Myocyte (in vitro differentiated cells): Measurements from ENCODE around the gene TRPC4. TPM values are rescaled to one million over a fixed set of nuclear protein-coding genes. Genes with fewer than 3 reads are reported as not detected.

Experiments used
- DNase-seq: peaks from one replicate; pipeline ENCODE4 v3.0.0-alpha.2; 2012; ENCODE audit warnings: low read depth
- polyA plus RNA-seq: library from polyadenylated mRNA; unstranded; fragments of >200 nt; gene quantifications from one replicate; pipeline ENCODE4 v1.2.1, GENCODE V29; 2012; ENCODE audit warnings: missing spikeins
- total RNA-seq: library from RNA; depleted of rRNA; stranded (reverse); fragments of >200 nt; gene quantifications from 2 replicates; pipeline ENCODE4 v1.2.3, GENCODE V29; 2014

The TRPC4 gene
- total RNA-seq: 0.99 and 1.2 TPM in 2 replicates
- 0.23 TPM for polyA plus RNA-seq

DNA sequence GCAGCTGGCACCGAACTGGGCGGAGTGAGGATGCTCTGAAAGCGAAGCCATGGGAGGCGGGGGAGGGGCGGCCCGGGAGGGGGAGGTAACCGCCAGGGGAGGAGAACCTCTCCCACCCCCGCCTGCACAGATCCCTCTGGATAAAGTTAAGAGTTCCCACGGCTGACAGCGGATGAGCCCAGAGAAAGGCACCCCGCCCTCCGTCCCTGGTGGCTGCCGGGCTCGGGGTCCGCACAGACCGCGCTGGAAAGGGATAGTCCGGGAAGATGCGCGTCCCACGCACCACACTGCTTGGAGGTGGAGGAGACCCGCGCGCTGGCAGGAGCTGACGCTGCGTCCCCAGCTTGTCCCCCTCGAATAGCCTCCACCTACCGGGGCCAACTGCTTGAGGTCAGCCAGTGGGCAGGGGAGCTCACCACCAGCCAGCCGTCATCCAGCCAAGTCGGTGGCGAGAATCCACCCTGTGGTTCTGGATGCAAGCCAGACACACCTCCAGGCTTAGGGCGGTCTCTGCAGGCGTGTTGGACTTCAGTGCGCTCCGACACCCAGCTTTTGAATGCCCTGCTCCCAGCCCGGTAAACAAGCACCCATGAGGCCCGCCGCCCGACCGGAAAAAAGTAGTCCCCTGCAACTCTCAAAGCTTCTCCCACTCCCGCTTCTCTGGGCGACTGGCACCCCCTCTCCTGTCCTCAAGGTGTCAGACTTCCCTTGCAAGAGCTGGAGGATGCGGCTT is at the start of gene TRPC4:
TSS of gene TRPC4 (minus strand) at position 17 of the 733 bp plus-strand sequence. CDS start 86,439 bp downstream, outside the sequence.
- DNase-seq: peak; percentile 89

DNA sequence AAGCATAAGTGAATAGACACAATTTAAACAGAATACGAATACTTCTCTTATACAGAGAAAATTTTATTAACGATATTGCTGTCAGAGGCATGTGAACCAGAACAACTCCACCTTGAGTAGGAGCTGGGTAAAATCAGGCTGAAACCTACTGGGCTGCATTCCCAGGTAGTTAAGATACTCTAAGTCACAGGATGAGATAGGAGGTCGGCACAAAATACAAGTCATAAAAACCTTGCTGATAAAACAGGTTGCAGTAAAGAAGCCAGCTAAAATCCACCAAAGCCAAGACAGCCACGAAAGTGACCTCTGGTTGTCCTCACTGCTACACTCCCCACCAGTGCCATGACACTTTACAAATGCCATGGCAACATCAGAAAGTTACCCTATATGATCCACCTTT is 49.2 kb upstream of the TRPC4 start:
- DNase-seq: no peak

DNA sequence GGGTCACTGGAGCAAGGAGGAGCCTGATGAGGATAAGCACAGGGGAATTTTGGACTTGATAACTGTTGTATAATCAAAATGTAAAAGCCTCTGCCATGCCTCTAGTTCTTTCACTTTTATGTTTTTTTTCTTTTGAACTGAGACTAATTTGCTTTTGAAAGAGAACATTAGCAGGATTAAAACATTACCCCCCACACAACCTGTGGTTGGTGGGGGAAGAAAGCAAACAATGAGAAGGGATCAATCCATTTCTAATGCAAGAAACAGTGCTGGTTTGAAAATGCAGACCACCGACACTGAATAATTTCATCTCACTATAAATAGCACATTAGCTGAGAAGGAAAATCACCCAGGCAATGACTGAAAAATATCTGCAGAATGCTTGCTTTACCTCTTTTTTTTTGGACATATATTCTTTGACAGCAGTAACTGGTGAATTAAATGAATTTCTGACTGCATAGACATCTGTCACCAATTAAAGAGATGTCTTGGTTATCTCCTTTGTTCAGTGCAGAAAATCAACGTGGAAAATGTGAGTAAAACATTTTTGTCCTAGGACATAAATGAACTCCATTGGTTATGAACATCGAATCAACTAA is 48.6 kb upstream of the TRPC4 start:
- no peak for DNase-seq

DNA sequence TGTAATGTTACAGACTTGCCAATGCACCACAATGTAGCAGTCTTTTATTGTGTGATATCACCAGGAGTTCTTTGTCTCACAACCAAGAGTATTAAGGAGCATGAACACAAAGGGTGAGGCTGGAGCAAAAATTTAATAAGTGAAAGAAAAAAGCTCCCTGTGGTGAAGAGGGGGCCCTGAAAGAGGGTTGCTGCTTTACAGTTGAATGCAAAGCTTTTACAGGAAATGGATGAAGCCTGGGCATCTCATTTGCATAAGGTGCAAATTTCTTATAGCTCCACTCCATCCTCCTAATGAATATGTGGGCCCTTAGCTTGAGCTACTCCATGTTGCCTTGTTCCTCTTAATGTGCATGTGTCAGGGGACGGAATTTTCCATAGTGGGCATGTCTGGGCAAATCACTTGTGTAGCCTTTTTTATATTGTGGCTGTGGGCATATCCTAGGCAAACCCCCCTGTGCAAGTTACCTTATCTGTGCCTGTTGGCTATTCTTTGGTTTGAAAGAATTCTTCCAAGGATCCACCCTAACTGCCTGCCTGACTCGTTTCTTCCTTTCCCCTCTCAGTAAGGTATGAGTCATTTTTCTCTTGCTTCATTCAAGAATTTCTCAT is 45.3 kb upstream of the TRPC4 start:
- DNase-seq: no peak

DNA sequence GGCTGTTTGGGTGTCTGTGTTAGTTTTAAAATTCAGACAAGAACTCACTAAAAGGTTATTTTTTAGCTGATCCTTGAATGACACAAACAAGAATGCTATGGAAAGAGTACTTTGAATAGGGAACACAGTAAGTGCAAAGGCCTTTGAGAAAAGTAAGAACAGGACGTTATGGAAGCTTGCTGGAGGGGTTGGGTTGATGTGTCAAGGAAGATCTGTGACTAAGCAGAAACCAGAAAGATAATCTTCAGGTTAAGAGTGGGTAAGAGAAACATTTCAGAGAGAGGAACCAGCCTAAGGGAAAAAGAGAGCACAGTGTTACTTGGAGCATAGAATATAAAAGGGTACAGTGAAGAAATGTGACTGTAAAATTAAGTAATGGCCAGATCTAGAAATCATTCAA is 41.2 kb upstream of the TRPC4 start:
- no peak for DNase-seq

DNA sequence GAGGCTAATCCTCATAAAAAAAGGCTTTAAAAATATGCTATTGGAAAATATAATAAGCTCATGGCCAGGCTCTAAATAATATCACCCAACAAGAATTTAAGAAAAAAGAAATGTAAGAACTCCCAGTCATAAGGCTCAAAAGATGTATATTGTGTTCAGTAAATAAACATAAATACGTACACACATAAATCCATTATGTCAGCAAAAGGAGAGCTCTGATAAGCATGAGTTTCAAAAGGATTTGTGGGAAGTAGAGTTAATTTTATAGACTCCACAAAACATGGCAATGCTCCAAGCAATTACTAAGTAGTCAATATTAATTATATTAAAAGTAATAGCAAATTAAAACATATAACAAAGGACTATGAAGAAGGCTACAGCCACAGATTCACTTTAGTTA is 37.3 kb upstream of the TRPC4 start:
- no peak for DNase-seq

DNA sequence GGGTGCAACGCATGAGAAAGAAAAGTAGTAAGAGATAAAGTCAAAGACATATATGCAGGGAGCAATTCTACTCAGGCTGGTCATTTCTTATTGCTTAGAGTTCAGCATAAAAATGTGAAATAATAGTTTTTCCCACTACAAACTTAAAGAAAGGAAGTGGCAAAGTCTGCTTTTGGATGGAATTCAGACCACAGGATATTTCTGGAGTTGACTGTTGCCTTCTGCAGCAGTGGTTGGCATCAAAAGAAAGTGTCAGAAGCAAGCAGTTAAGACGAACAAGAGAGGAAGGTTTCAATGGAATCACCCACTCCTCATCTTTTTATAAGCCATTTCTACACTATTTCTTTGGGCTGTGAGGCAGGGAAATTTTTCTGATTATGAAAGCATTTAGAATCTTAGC is 36.2 kb upstream of the TRPC4 start:
- peak; percentile 63 for DNase-seq

DNA sequence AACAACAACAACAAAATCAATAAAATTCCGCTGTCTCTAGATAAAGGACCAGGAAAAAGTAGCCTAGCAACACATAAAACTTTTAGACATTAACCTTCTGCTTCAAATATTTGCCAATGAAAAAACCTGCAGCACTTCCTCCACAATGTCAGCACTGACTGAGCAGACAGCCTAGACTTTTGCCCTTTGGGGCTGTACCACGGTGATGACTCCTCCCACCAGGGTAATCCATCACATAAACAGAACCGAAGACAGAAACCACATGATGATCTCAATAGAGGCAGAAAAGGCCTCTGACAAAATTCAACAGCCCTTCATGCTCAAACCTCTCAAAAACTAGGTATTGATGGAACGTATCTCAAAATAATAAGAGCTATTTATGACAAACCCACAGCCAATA is 30.2 kb upstream of the TRPC4 start:
- no peak for DNase-seq

DNA sequence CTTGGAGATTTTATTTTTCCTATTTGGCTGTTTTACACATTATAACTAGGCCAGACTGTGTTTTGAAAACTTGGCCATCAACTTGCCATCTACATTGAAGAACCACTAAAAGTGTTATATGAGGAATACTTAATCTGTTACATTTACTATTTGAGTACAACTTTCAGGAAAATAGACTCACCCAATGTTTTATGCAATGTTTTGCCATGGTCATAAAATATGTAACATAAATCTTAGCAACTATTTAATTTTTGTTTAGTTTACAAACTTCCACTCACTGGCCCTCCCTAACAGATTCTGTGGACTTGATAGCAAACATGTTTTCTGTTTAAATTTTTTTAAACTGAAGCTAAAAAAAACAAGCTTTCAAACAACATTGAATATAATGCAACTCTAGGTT is 23.7 kb upstream of the TRPC4 start:
- no peak for DNase-seq

DNA sequence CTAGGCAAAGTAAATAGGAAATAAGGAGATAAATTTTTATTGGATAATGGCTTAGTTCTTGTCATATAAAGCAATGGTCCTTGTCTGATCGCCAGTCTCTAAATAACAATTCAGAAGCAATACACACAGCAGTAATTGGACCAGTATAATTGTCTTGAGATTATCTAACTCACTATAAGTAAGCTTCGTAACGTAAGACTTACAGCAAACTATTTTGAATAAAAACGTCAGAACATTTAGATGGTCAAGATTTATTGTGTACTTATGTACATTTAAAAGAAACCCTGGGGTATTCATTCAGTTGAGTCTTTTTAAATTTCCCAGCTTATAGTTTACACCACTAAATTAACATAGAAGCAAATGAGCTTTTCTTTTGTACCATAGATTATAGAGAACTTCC is 20.2 kb upstream of the TRPC4 start:
- DNase-seq: no peak

DNA sequence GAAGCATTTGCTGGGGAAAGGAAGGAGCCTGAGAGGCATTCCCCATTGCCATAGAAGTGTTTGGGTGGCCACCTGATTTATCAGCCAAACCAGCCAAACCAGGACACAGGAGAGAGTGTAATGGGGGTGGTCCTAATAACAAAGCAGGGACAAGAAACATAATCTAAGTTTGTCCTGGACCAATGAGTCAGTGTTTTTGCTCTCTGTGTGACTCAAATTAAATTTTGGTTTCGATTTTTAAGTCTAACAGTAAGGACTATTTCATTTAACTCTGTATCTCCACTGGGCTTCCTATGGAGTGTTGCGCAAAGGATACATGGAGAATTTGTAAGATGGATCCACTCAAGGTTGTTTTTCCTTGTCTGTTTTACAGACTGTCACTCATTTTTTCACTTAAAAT is 19.5 kb upstream of the TRPC4 start:
- peak; percentile 6 for DNase-seq

DNA sequence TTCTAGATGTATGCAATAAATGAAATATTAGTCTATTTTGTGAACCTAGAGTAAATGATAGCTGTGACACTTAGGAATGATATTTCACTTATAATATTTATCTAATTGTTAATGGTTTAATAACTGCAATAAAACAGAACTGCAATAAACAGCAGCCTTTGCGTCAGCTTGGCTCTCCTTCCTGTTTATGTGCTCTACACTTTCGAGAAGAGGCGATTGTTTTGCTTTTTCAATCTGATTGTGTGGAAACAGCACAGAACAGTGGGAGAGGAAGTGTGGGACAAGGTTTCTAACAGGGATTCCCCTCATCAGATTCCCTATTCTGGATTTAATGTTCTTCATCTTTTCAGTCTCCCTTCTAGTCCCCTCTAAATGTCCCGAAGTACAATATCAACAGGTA is 17.3 kb upstream of the TRPC4 start:
- DNase-seq: no peak

DNA sequence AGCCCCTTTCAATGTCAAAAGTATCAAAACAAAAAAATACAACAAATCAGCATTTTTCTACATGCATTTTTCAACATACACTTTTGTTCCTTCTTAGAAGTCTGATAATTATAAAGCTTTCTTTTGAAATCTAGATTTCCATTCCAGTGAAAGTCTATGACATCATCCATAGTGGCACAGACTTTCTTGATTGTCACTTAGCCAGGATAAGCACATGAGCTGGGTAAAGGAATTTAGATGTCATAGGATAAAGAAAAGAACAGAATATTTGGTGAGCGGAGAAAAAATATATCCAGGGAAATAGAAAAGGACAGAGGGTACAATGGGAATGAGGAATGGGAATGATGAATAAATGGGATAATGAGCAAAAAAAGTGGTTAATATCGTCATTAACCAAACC is 15.1 kb upstream of the TRPC4 start:
- peak; percentile 6 for DNase-seq

DNA sequence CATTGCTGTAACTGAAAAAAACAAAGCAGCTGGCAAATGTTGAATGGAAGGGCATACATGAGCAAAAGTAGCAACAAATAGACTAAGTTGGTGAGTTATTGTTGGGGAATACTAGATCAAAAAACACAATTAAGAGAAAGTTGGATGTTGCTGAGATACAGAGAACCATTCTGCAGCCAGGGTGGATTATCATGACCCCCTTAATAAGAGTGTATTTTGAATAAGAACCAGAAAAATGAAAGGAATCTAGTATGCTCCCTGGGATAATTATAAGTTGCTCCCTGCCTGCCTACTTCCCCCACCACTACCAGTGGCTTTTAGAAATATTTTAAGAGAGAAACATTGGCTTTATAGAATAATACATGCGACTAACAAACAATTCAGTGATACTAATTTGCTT is 14.5 kb upstream of the TRPC4 start:
- DNase-seq: peak; percentile 5

DNA sequence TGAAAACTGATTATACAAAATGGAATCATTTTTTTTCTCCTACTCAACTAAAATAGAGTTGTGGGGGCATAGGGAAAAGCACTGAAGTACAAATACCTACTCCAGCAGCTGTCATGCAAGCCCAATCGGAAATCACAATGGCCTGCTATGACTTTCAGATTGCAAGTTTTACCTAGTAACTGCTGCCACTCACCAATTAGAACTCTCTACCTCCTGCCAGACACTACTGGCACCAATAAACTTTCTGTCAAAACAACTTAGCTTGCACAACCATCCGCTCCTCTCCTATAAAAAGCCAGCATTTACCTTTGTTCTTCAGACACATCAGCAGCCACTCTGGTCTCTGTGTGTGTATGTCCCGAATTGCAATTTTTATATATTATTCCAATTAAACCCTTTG is 9.3 kb upstream of the TRPC4 start:
- peak; percentile 20 for DNase-seq

DNA sequence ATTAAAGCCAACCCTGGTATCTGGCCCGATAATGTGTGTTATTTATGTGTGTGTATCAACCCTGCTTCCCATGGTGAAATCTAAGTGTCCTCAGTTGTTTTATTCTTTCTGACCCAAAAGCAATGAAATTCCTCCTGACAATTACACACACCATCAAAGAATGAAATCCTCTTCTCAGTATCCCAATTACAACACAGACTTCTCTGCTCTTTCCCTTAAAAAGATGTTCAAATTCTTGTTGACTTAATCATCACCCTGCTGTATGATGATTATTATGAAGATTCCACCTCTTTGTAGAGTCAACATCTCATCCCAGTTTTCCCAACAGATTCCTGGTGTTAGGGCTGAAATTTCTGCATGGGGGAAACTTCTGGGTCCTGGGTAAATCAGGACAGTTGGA is 8.9 kb upstream of the TRPC4 start:
- DNase-seq: peak; percentile 10

DNA sequence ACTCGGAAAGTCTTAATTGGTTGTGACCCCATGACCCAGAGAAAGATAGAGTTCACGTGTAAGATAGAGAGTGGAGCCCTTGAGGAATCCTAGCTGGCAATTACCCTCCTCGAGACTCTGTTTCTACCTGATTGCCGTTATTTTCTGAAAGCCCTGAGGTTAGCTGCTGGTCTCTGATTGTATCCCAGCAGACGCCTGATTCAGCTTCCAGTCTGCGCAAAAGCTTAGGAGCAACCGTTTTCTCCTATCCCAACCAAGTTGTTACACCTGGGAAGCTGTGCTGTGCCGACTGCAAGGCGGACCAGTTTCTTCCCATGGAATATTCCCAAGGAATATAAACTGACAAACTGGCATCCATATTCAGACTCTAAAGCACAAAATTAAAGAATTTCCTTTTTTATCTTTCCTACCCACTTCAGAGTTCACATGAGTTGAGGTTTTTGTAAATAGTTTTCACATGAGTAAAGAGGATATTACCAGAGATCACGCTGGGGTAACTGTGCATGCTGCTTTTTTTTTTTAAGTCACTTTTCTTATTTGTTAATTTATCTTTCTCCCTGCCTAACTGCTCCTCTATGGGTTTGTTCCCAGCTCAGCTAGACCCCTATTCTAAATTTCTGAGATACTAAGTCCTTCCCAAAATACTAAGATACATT is 1.5 kb upstream of the TRPC4 start:
- peak; percentile 49 for DNase-seq

DNA sequence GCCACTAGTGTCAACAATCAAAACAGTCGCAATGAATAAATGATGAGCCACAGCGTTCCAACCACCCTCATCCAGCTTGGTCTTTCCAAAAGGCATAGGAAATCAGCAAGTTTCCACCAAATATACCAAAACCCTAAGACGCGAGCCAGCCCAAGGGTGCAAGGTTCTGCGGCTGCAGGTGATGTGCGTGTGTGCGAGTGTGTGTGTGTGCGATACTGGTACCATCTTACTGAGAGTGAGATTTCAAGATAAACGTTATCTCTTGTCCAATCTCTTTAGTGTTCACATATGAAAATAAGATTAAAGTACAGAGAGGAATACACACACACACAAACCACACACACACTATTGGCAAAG is 895 bp upstream of the TRPC4 start:
- DNase-seq: no peak

DNA sequence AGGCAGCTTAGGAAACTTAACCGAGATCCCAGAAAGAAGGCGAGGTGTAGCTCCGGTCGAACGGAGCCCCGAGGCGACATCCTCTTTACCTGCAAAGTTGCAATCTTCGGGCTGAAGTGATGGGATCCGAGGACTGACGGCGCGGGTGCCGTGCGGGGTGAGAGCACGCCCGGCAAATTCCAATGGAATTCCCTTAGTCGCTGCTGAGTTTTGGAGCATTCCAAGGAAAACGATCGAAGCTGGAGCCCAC is 141 bp downstream of the TRPC4 start:
- DNase-seq: no peak

DNA sequence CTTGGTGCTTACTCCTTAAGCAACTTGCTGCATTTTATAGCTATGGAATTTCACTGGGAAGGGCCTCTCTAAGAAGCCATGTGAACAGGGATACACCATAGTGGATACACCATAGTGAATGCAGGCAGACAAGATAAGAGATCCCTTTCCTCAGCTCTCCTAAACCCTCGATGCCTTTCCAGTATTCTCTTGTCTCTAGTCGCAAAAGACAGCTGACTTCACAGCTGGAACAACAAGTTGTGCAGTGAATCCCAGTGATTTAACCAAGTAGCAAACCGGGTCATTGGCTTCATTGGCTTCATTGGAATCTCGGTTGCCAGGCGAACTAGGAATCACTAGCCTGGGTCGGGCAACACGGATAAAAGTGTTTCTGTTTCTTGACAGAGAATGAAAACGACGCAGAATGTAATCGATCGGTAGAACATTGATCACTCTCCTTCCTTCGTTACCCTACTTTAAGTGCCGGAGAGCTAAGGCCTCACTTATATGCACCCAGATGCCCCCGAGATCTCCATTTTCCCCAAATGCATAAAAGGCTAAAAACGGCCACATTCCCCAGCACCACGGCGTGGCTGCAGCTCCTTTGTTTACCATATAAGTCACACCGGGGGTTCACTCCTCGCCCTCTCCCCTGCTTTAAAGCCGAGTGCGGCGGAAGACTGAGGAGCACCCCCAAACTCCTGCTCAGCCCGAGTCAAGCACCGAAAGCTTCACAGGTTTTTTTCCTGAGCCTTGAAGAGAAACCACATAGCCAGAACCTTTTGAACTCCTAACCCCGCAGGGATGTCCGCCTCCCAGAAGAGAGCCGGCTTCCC is 674 bp downstream of the TRPC4 start:
- peak; percentile 34 for DNase-seq

DNA sequence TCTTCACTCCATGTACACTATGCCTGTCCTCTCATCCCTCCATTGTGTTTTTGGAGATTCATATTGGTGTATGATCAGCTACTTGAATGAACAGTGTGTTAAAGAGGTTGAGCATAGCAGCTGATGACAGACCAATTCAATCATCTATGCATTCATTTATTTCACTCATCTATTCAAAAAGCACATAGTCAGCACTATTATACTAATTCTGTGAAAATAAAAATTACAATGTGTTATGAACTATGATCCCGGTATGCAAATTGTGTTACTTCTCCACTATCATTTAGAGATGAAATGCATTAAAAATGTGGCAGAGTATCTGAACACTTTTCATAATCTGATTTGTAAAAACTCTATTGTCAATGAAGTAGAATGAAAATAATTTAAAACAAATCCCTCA is 5.9 kb downstream of the TRPC4 start:
- no peak for DNase-seq

DNA sequence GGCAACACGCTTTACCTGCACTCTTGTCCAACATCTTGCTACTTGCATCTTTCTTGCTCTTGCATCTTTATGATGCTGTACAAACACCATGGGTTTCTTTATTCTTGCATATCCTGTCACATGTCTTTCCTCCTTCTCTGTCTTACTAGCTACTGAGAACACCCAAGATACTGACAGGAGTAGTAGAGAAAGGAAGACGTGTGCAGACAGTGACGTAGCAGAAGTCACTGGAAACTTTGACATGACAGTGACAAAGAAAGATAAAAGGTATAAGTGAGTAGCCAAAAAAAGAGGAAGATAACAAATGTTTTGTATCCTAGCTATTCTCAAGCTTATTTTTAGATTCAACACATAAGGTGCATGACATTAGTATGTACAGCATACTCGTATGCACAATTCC is 34.2 kb downstream of the TRPC4 start:
- DNase-seq: no peak
